Inflammatory macrophage treated with lipopolysaccharide for 4 hours (primary cell): Measurements from ENCODE around the gene LY6G6D.

Experiments
- DNase-seq: peaks from one replicate; pipeline ENCODE4 v3.0.0-alpha.2; 2020

LY6G6D gene

GRCh38 chr6:31721351-31722020, 6.3 kb downstream of the LY6G6D start, which contains the start of gene LY6G6C:
TSS of gene LY6G6C (minus strand) at chr6:31721746. CDS start at chr6:31721679, 67 bp downstream.
- no peak for DNase-seq

GRCh38 chr6:31722173-31722572, 7.0 kb downstream of the LY6G6D start:
- no peak for DNase-seq

- DNase-seq: no peak
Observed at GRCh38 chr6:31723245-31723979, 8.3 kb downstream of the LY6G6D start, which contains the start of gene MPIG6B. TSS of gene MPIG6B (plus strand) at chr6:31723373. CDS start at chr6:31723384, 11 bp downstream.

DNA sequence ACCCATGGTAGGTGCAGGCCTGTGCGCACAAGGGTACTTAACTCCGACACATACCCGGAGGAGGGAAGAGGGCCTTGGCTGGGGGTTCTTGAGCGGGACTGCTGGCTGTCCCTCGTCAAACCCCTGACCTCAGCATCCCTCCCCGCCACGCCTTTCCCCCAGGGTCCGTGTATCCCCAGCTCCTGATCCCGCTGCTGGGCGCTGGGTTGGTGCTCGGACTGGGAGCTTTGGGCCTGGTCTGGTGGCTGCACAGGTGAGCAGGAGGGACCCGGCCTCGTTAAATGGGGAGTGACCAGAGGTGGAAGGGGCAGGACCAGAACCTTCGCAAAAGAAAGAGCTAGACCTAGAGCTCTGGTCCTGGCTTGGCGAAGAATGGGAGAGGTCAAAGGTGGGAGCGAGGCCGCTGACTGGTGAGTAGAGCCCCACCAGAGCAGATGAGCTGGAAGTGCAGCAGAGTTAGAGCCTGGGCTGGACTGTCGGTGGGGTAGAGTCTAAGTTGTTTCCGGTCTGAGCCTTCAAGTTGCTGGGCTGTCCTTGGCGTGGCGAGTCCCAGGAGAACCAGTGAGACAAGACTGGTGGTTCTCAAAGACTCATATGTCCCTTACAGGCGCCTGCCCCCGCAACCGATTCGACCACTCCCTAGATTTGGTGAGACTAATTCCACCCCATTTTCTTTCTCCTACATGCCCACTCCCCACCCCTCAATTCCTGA, 9.0 kb downstream of the LY6G6D start:
- DNase-seq: no peak

GRCh38 chr6:31725502-31726350, 10.6 kb downstream of the LY6G6D start:
- DNase-seq: peak; percentile 96

DNA sequence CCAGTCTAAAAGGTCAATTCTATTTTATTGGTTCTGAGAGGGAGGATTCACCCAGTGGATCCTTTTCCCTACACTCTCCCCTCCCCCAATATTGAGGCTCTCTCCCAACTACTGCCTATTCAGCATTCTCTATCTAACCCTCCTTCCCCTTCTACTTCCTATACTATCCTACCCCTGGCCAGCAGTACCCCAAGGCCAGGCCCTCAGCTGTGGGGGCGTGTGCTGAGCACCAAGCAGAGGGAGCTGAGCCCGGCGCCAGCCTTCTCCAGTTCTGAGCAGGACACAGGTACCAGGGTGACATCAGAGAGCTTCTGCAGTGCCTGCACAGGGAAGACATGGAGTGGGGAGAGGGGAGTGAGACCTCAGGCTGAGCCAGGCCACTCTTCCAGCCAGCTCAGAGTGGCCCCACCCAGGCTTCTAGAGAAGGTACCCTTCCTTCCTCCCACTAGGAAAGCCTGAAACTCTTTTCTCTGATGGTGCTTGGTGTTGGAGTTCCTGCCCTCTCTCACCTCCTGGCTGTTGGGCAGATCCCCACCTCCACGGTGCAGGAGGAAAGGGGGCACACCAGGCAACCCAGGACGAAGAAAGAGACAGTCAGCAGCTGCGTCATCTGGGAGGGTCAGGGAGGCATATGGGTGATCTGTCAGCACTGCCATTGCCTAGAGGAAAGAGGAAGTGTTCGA, 12.0 kb downstream of the LY6G6D start:
- peak; percentile 94 for DNase-seq

DNA sequence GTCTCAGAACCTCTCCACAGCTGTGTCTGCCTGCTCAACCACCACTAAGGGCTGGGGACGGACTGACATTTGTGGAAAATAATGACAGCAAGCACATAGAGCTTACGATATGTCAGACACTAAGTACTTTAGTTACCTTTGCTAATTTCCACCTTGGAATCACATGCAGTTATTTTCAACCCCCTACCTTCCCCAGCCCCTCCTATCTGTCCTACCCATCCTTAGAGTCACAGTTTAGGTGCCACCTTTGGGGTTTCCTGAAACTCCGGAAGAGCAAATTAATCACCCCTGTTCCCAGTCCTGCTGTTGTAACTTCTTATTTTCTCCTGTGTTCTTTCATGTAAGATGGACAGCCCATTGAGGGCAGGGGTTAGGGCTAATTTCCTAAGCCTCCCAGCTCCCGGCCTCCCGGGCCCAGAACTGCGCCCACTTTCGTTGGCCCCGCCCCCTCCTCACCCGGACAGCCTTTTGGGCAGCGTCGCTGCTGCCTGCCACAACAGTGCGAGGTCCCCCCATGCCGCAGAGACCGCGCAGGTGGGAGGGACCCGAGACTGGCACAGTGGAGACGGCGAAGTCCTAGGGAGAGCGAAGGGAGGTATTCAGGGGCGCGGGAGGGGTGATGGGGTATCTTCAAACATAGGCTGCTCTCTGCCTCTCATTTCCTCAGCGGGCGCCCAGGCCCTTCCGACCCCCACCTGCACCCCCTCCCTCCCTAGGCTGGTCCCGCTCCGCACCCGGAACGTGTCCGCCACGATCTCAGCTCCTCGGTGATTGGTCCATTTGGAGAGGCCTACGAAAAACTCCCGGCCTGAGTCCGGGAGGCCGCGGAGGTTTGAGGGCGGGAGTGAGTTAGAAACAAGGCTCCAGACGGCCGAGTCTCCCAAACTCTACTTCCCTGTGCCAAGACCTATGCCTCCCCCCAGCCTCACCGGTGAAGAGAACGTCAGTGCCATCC, 12.8 kb downstream of the LY6G6D start:
- no peak for DNase-seq

DNA sequence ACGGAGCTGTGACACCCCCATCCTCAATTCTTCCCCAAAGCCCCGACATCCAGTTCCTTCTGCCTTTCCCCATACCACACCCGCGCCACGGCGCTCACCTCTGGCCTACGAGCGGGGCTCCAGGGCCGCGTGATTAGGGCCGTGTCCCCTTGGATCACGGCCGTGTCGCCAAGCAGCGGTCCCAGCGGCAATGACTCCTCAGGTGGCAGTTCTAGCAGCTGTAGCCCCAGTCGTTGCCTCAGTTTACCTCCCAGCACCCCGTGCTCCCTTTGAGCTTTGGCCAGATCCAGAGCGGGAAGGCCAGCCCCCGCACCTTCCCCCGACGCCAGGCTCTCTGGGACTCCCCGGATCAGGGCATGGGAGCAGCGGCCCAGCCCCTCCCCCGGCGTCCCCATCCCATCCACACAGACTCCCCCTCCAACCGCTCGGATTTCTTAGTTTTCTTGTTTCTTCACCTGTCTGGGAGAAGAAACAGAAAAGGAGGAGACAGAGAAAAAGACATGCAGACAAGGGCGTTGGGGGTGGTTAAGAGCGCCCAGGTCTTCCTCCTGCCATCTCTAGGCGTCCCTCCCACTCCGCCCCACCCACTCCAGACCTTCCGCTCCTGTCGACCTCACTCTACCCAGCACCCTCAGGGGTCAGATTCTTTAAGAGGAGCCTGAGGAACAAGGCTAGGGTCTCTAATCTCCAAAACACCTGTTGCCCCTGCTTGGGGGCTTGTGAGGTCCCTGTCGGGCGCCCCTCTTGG, 13.8 kb downstream of the LY6G6D start, which contains the start of gene DDAH2:
Gene DDAH2, minus strand, starts transcription at position 533 of the 748 bp plus-strand sequence. Its CDS starts 138 bp downstream, at position 395.
- no peak for DNase-seq

- DNase-seq: peak; percentile 87
Observed at GRCh38 chr6:31729515-31729978, 14.4 kb downstream of the LY6G6D start.

DNA sequence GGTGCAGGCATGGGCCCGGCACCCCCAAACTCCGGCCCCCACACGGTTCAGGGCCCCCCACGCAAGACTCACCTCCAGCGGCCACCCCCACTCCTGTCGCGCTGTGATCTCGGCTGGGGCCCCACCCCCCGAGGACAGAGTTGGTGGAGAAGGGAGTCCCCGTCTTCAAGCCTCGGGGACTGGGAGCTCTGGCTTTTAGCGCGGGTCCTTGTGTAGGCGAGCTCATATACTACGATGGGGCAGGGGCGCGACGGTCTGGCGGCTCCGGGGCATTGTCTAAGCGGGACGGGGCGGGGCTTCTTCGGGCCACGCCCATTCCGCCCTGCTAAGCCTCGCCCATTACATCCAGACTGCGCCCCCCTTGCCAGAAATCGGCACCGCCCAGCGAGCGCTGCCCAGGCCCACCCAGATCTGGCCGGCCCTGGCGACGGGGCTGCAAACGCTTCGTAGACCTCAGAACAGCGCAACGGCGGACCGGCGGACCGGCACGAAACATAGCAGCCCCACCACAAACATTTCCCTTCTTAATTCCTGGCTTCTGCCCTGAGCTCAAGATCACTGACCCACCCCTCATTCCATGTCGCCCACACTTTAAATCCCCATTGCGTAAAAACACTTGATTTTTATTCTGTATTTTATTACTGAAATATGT, 15.0 kb downstream of the LY6G6D start:
- DNase-seq: peak; percentile 80

GRCh38 chr6:31730631-31731086, 15.5 kb downstream of the LY6G6D start:
- no peak for DNase-seq

GRCh38 chr6:31732029-31732428, 16.9 kb downstream of the LY6G6D start:
- no peak for DNase-seq

GRCh38 chr6:31733734-31734133, 18.6 kb downstream of the LY6G6D start:
- DNase-seq: no peak

- DNase-seq: no peak
Observed at GRCh38 chr6:31734247-31734820, 19.2 kb downstream of the LY6G6D start.

DNA sequence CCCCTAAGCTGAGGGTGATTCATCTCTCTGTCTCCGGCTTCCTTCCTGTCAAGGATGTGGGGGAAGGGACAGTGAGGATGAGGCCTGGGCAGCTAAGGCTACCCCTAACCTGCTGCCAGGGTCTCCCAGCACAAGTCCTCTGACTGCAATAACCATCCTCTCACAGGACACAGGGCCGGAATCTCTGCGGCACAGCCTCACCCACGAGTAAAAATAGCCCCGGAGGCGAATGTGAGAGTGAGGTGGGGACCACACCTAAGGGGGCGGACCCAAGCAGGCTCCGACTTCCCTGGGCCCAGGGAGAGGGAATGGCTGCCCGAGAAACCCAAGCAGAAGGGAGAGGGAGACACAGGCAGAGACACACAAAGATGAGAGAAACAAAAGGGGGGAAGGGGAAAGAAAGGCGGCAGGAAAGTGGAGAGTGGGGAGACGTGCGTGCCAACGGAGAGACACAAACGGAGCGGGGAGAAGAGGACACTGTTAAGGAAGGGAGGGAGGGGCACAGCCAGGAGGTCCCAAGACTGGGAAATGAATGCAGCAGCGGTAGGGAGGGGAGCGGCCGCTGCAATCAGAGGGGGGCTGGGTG, 19.8 kb downstream of the LY6G6D start:
- DNase-seq: peak; percentile 88

DNA sequence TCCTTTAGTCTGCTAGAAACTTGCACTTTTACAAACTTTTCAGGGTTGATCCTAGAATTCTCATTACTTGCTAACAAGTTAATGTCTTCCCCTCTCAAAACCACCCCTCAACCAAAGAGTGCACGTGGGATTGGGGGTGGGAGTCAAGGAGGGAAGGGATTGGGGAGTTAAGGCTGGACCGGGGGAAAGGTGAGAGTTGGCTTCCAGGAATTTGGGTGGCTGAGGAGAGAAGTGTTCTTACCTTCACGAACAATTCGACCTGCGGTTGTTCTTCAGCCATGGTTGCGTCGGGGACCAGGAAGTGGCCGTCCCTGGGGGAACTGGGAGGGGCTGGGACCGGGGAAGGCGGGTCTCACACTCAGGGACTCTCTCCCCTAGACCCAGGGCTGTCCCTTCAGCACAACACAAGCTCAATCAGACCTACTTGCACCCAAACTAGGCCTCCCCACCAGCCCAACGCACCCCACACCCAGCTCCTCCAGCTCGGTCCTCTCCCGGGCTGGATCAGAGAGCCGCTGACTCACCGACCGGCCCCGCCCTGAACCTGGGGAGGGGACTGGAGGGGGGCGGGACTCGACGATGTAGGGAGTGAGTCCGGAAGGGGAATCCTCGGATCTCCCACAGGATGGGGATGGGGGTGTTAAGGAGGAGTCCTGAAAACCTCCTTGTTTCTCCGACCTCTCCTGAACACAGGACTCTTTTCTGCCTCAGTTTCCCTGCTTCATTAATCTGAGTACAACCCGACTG, 21.0 kb downstream of the LY6G6D start, which contains the start of gene CLIC1:
Gene CLIC1, minus strand, starts transcription at position 510 of the 747 bp plus-strand sequence. Its CDS starts 230 bp downstream, at position 280.
- peak; percentile 93 for DNase-seq

- peak; percentile 50 for DNase-seq
Observed at GRCh38 chr6:31736768-31737314, 21.7 kb downstream of the LY6G6D start.
